Endothelial cell (in vitro differentiated cells): Measurements from ENCODE around the gene JMJD8. TPM values are rescaled to one million over a fixed set of nuclear protein-coding genes. Genes with fewer than 3 reads are reported as not detected.

Experiments used
- DNase-seq: peaks from one replicate; pipeline ENCODE4 v3.0.0; 2021; ENCODE audit warnings: low spot score
- H3K27ac Mint-ChIP-seq: one replicate; pipeline ENCODE4 v1.8.0; 2021; ENCODE audit warnings: mixed read lengths, inconsistent platforms; ENCODE audit not compliant: unreplicated experiment
- H3K27me3 Mint-ChIP-seq: one replicate; pipeline ENCODE4 v1.8.0; 2021; ENCODE audit warnings: mild to moderate bottlenecking, moderate library complexity, mixed read lengths, inconsistent platforms; ENCODE audit not compliant: unreplicated experiment
- H3K36me3 Mint-ChIP-seq: one replicate; pipeline ENCODE4 v1.8.0; 2021; ENCODE audit warnings: mild to moderate bottlenecking, low read depth, mixed read lengths, inconsistent platforms; ENCODE audit not compliant: unreplicated experiment
- H3K4me1 Mint-ChIP-seq: one replicate; pipeline ENCODE4 v1.8.0; 2021; ENCODE audit warnings: mild to moderate bottlenecking, mixed read lengths, inconsistent platforms; ENCODE audit not compliant: unreplicated experiment
- H3K4me3 Mint-ChIP-seq: one replicate; pipeline ENCODE4 v1.8.0; 2021; ENCODE audit warnings: mild to moderate bottlenecking, mixed read lengths, inconsistent platforms; ENCODE audit not compliant: unreplicated experiment
- H3K9me3 Mint-ChIP-seq: one replicate; pipeline ENCODE4 v1.8.0; 2021; ENCODE audit warnings: mixed read lengths, inconsistent platforms; ENCODE audit not compliant: unreplicated experiment
- total RNA-seq: library from RNA; stranded (reverse); fragmentation: NEBNext Ultra II Directional; extraction: Animal tissue kit (Norgen Biotek cat#: 25700); gene quantifications from one replicate; pipeline ENCODE4 v1.2.1, GENCODE V29; 2021; ENCODE audit not compliant: unreplicated experiment
- TF ChIP-seq, protein P1 (sequence below): fragments of 200-600 bp; sonication (generic); IDR thresholded peaks from one replicate; pipeline ENCODE4 v1.5.0; 2021; ENCODE audit warnings: antibody characterized with exemption; ENCODE audit not compliant: unreplicated experiment

Gene JMJD8
- total RNA-seq, 1 donor from 2014 or later: 31.6 TPM

DNA sequence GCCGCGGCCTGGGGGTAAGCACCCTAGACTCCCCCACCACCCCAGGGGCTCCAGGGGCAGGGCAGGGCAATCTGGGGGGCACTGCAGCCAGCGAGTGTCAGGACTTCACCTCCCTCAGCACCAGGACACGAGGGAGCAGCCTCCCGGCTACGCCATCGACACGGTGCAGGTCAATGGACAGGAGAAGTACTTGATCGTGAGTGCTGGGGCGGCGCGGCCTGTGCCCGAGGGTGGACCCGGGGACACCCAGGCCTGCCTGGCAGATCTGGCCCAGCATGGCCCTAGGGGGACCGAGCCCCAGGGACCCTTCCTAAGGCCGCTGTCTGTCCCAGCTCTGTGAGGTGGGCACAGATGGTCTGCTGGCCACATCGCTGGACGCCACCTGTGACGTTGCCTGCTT is 11.8 kb downstream of the JMJD8 start:
- Mint-ChIP-seq H3K4me1 (no peaks in the 10 kb centered on the region), H3K4me3 (no peak overlapping the region)

DNA sequence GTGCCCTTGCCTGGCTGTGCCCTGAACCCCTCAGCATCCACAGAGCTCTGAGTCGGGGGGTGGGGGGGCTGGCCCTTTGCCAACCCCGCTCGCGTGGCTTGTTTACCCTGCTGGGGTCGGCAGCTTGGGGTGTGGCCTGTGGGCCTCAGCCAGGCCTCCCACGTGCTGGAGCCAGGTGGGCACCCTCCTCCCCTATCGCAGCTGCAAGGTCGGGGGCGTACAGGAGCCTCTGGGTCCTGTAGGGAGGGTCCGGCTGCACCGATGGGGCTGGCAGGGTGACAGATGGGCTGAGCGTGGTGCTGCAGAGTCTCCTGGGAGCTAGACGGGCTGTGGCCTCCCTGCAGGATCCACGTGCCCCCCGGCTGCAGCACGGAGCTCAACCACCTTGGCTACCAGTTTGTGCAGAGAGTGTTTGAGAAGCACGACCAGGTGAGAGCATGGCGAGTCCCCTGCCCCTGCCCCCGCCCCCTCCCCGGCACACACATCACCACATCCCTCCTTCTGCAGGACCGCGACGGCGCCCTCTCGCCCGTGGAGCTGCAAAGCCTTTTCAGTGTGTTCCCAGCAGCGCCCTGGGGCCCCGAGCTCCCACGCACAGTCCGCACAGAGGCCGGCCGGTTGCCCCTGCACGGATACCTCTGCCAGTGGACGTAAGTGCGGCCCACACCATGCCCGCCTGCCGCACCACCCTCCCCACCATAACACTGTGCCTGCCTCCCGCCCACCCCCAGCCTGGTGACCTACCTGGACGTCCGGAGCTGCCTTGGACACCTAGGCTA is 12.6 kb downstream of the JMJD8 start:
- Mint-ChIP-seq H3K4me3 (no peak overlapping the region), H3K36me3 (no peaks in the 10 kb centered on the region), H3K9me3 (no peaks in the 10 kb centered on the region), H3K27ac (no peak overlapping the region), H3K4me1 (no peaks in the 10 kb centered on the region), H3K27me3 (peaks cover 8% of the 10 kb centered on the region)
- DNase-seq: no peak
- TF ChIP-seq, protein P1, sequence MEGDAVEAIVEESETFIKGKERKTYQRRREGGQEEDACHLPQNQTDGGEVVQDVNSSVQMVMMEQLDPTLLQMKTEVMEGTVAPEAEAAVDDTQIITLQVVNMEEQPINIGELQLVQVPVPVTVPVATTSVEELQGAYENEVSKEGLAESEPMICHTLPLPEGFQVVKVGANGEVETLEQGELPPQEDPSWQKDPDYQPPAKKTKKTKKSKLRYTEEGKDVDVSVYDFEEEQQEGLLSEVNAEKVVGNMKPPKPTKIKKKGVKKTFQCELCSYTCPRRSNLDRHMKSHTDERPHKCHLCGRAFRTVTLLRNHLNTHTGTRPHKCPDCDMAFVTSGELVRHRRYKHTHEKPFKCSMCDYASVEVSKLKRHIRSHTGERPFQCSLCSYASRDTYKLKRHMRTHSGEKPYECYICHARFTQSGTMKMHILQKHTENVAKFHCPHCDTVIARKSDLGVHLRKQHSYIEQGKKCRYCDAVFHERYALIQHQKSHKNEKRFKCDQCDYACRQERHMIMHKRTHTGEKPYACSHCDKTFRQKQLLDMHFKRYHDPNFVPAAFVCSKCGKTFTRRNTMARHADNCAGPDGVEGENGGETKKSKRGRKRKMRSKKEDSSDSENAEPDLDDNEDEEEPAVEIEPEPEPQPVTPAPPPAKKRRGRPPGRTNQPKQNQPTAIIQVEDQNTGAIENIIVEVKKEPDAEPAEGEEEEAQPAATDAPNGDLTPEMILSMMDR: no peak

More for the DNA sequence above, 11.8 kb downstream of the JMJD8 start:
- no peak overlapping the region for H3K27ac Mint-ChIP-seq
- H3K27me3 Mint-ChIP-seq: peaks cover 12% of the 10 kb centered on the region
- H3K9me3 Mint-ChIP-seq: no peaks in the 10 kb centered on the region
- no peak for DNase-seq
- H3K36me3 Mint-ChIP-seq: no peaks in the 10 kb centered on the region
- TF ChIP-seq, protein P1: no peak

GRCh38 chr16:670485-671352 is 13.4 kb downstream of the JMJD8 start:
- Mint-ChIP-seq H3K27me3 (peaks cover 8% of the 10 kb centered on the region), H3K36me3 (no peaks in the 10 kb centered on the region), H3K9me3 (no peaks in the 10 kb centered on the region), H3K4me3 (no peak overlapping the region), H3K27ac (no peak overlapping the region), H3K4me1 (no peaks in the 10 kb centered on the region)
- DNase-seq: no peak
- TF ChIP-seq, protein P1: no peak

DNA sequence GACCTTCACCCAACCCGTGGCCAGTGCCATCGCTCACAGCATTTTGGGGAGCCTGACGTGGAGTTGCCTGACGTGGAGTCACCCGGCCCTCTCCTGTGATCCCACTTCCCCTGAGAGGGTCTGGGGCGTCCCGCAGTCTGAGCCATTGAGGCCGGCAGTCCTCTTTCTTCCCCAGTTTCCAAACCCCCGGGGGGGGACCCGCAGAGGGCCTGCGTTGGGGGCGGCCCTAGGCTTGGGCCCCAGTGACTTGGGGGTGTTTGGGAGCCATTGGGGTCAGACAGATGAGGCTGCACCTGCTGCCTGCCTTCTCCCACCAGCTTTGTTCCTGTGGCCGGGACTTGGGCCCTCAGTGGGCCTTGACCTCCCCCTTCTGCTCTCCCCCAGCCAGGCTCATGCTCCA is 14.5 kb downstream of the JMJD8 start:
- Mint-ChIP-seq H3K36me3 (no peaks in the 10 kb centered on the region), H3K4me1 (no peaks in the 10 kb centered on the region), H3K4me3 (no peak overlapping the region), H3K27me3 (peaks cover 5% of the 10 kb centered on the region), H3K9me3 (no peaks in the 10 kb centered on the region), H3K27ac (no peak overlapping the region)
- no peak for DNase-seq
- TF ChIP-seq, protein P1: no peak
